ENCODE results near the gene MCCC1.
"Not testable (repeated sequence)": the region's sequence is repeated elsewhere in the genome, so short reads cannot be mapped to it uniquely, and the experiment has no call there.

MCCC1 gene

DNA sequence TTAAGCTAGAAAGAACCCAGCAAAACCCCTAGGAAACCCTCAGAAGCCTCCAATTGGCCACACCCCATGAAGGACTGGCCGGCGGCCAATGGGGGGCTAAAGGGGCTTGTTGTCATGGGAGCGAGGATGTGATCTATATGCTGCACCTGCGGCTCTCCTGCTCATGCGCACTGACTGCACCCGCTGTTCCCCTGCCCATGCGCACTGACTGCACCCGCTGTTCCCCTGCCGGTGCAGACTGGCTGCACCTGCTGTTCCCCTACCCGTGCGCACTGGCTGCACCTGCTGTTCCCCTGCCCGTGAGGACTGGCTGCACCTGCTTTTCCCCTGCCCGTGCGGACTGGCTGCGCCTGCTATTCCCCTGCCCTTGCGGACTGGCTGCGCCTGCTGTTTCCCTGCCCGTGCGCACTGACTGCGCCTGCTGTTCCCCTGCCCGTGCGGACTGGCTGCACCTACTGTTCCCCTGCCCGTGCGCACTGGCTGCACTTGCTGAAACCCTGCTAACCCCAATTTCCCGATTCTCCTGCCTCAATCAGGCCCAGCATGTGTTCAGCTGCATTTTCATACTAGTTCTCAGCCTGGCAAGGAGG, 16.8 kb upstream of the MCCC1 start:
- Mint-ChIP-seq H3K36me3 (ENCODE audit: low read depth) (no peaks in the 10 kb centered on the region), H3K9me3 (peaks cover 2% of the 10 kb centered on the region), H3K27ac (peak overlapping the region; percentile 20), H3K27me3 (peaks cover 20% of the 10 kb centered on the region), H3K4me1 (ENCODE audit: low read depth) (peaks cover 8% of the 10 kb centered on the region), H3K4me3 (peak overlapping the region; percentile 74)
- DNase-seq: peak; percentile 74

GRCh38 chr3:183114384-183115178, 15.3 kb upstream of the MCCC1 start:
- H3K4me1 Mint-ChIP-seq (ENCODE audit: low read depth): peaks cover 8% of the 10 kb centered on the region
- no peaks in the 10 kb centered on the region for H3K36me3 Mint-ChIP-seq (ENCODE audit: low read depth)
- DNase-seq: no peak
- H3K4me3 Mint-ChIP-seq: no peak overlapping the region
- H3K27me3 Mint-ChIP-seq: peaks cover 20% of the 10 kb centered on the region
- H3K9me3 Mint-ChIP-seq: peaks cover 8% of the 10 kb centered on the region
- H3K27ac Mint-ChIP-seq: no peak overlapping the region

DNA sequence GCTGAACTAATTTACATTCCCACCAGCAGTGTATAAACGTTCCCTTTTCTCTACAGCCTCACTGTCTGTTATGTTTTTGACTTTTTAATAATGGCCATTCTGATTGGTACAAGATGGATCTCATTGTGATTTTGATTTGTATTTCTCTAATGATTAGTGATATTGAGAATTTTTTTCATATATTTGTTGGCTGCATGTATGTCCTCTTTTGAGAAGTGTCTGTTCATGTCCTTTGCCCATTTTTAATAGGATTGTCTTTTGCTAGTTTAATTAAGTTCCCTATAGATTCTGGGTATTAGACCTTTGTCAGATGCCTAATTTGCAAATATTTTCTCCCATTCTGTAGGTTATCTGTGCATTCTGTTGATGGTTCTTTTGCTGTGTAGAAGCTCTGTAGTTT, 10.6 kb upstream of the MCCC1 start:
- H3K27ac Mint-ChIP-seq; H3K27me3 Mint-ChIP-seq; H3K4me3 Mint-ChIP-seq; H3K36me3 Mint-ChIP-seq (ENCODE audit: low read depth); DNase-seq; H3K4me1 Mint-ChIP-seq (ENCODE audit: low read depth); H3K9me3 Mint-ChIP-seq: not testable (repeated sequence)

- no peaks in the 10 kb centered on the region for H3K27me3 Mint-ChIP-seq
- no peak for DNase-seq
- no peaks in the 10 kb centered on the region for H3K36me3 Mint-ChIP-seq (ENCODE audit: low read depth)
- no peaks in the 10 kb centered on the region for H3K4me1 Mint-ChIP-seq (ENCODE audit: low read depth)
- no peak overlapping the region for H3K4me3 Mint-ChIP-seq
- H3K9me3 Mint-ChIP-seq: peaks cover 8% of the 10 kb centered on the region
- H3K27ac Mint-ChIP-seq: no peak overlapping the region
Observed at GRCh38 chr3:183108470-183108869, 9.2 kb upstream of the MCCC1 start.

GRCh38 chr3:183108001-183108449, 8.7 kb upstream of the MCCC1 start:
- no peak for DNase-seq
- H3K9me3 Mint-ChIP-seq: peaks cover 8% of the 10 kb centered on the region
- no peaks in the 10 kb centered on the region for H3K27me3 Mint-ChIP-seq
- H3K4me3 Mint-ChIP-seq: no peak overlapping the region
- no peaks in the 10 kb centered on the region for H3K36me3 Mint-ChIP-seq (ENCODE audit: low read depth)
- H3K27ac Mint-ChIP-seq: no peak overlapping the region
- no peaks in the 10 kb centered on the region for H3K4me1 Mint-ChIP-seq (ENCODE audit: low read depth)

- DNase-seq; H3K9me3 Mint-ChIP-seq; H3K4me1 Mint-ChIP-seq (ENCODE audit: low read depth); H3K4me3 Mint-ChIP-seq; H3K27me3 Mint-ChIP-seq; H3K36me3 Mint-ChIP-seq (ENCODE audit: low read depth); H3K27ac Mint-ChIP-seq: not testable (repeated sequence)
Observed at GRCh38 chr3:183107372-183107771, 8.1 kb upstream of the MCCC1 start.

- no peak for DNase-seq
- Mint-ChIP-seq H3K27me3 (no peaks in the 10 kb centered on the region), H3K36me3 (ENCODE audit: low read depth) (no peaks in the 10 kb centered on the region), H3K9me3 (peaks cover 7% of the 10 kb centered on the region), H3K4me3 (no peak overlapping the region), H3K27ac (no peak overlapping the region), H3K4me1 (ENCODE audit: low read depth) (peaks cover 2% of the 10 kb centered on the region)
Observed at GRCh38 chr3:183106635-183107034, 7.3 kb upstream of the MCCC1 start.

- not testable (repeated sequence) for DNase-seq; H3K36me3 Mint-ChIP-seq (ENCODE audit: low read depth); H3K27me3 Mint-ChIP-seq; H3K9me3 Mint-ChIP-seq; H3K4me3 Mint-ChIP-seq; H3K27ac Mint-ChIP-seq
- H3K4me1 Mint-ChIP-seq (ENCODE audit: low read depth): peaks cover 11% of the 10 kb centered on the region
Observed at GRCh38 chr3:183103950-183104349, 4.7 kb upstream of the MCCC1 start.

DNA sequence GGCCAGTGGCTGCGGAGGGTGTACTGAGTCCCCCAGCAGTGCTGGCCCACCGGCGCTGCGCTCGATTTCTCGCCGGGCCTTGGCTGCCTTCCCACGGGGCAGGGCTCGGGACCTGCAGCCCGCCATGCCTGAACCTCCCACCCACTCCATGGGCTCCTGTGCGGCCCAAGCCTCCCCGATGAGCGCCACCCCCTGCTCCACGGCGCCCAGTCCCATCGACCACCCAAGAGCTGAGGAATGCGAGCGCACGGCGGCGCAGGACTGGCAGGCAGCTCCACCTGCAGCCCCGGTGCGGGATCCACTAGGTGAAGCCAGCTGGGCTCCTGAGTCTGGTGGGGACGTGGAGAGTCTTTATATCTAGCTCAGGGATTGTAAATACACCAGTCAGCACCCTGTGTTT, 1.7 kb upstream of the MCCC1 start:
- not testable (repeated sequence) for DNase-seq, H3K9me3 Mint-ChIP-seq, H3K27ac Mint-ChIP-seq, H3K27me3 Mint-ChIP-seq, H3K4me3 Mint-ChIP-seq
- Mint-ChIP-seq H3K36me3 (ENCODE audit: low read depth) (peaks cover 24% of the 10 kb centered on the region), H3K4me1 (ENCODE audit: low read depth) (peaks cover 30% of the 10 kb centered on the region)

DNA sequence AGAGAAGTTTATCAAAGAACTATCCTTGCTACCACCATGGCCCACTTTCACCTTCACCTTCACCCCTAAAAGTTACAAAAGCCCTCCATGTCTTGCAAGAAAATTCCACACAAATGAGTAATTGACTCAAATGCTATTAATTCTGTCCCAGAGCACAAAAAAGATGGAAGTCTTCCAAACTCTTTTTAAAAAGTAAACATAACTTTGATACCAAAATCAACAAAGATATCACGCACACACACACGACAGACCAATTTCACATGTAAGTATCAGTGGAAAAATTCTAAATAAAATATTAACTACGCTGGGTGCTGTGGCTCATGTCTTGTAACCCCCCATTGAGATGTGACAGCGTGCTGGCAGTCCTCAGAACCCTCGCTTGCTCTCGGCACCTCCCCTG, 1.1 kb upstream of the MCCC1 start:
- Mint-ChIP-seq H3K4me1 (ENCODE audit: low read depth) (peaks cover 30% of the 10 kb centered on the region), H3K36me3 (ENCODE audit: low read depth) (peaks cover 27% of the 10 kb centered on the region), H3K9me3 (no peaks in the 10 kb centered on the region), H3K4me3 (no peak overlapping the region), H3K27me3 (no peaks in the 10 kb centered on the region), H3K27ac (peak overlapping the region; percentile 98)
- DNase-seq: no peak

GRCh38 chr3:183099838-183100204, 525 bp upstream of the MCCC1 start:
- Mint-ChIP-seq H3K4me3 (peak overlapping the region; percentile 96), H3K27ac (peak overlapping the region; percentile 98), H3K27me3 (no peaks in the 10 kb centered on the region), H3K36me3 (ENCODE audit: low read depth) (peaks cover 28% of the 10 kb centered on the region), H3K9me3 (no peaks in the 10 kb centered on the region), H3K4me1 (ENCODE audit: low read depth) (peaks cover 31% of the 10 kb centered on the region)
- DNase-seq: no peak

- peaks cover 37% of the 10 kb centered on the region for H3K4me1 Mint-ChIP-seq (ENCODE audit: low read depth)
- H3K9me3 Mint-ChIP-seq: no peaks in the 10 kb centered on the region
- peak overlapping the region; percentile 96 for H3K4me3 Mint-ChIP-seq
- H3K27me3 Mint-ChIP-seq: no peaks in the 10 kb centered on the region
- no peak for DNase-seq
- peak overlapping the region; percentile 98 for H3K27ac Mint-ChIP-seq
- peaks cover 38% of the 10 kb centered on the region for H3K36me3 Mint-ChIP-seq (ENCODE audit: low read depth)
Observed at GRCh38 chr3:183098536-183099025, 715 bp downstream of the MCCC1 start.

- Mint-ChIP-seq H3K9me3 (no peaks in the 10 kb centered on the region), H3K27me3 (no peaks in the 10 kb centered on the region), H3K36me3 (ENCODE audit: low read depth) (peaks cover 72% of the 10 kb centered on the region), H3K27ac (no peak overlapping the region), H3K4me3 (no peak overlapping the region), H3K4me1 (ENCODE audit: low read depth) (peaks cover 31% of the 10 kb centered on the region)
- DNase-seq: no peak
Observed at GRCh38 chr3:183094711-183095110, 4.6 kb downstream of the MCCC1 start.

GRCh38 chr3:183092256-183092655, 7.0 kb downstream of the MCCC1 start:
- Mint-ChIP-seq H3K27ac (no peak overlapping the region), H3K27me3 (no peaks in the 10 kb centered on the region), H3K36me3 (ENCODE audit: low read depth) (peaks cover 78% of the 10 kb centered on the region), H3K4me3 (no peak overlapping the region), H3K9me3 (no peaks in the 10 kb centered on the region), H3K4me1 (ENCODE audit: low read depth) (peaks cover 19% of the 10 kb centered on the region)
- DNase-seq: no peak

- peaks cover 91% of the 10 kb centered on the region for H3K36me3 Mint-ChIP-seq (ENCODE audit: low read depth)
- H3K4me3 Mint-ChIP-seq: no peak overlapping the region
- H3K27me3 Mint-ChIP-seq: no peaks in the 10 kb centered on the region
Observed at GRCh38 chr3:183087184-183087583, 12.1 kb downstream of the MCCC1 start.

More at GRCh38 chr3:183087184-183087583, 12.1 kb downstream of the MCCC1 start:
- Mint-ChIP-seq H3K27ac (no peak overlapping the region), H3K9me3 (no peaks in the 10 kb centered on the region), H3K4me1 (ENCODE audit: low read depth) (no peaks in the 10 kb centered on the region)
- DNase-seq: no peak

Measured in activated T-cell treated with anti-CD3 and anti-CD28 coated beads, Interleukin-2, amount 50 U/mL, for 24 hours (primary cell).